ENCODE results near the gene NOS3. TPM values are rescaled to one million over a fixed set of nuclear protein-coding genes. Genes with fewer than 3 reads are reported as not detected.

NOS3 gene
- total and polyA plus RNA-seq, 9 donors, result 4.9 to 8.9 (median 6.9) TPM

GRCh38 chr7:151057989-151058780, 67.4 kb downstream of the NOS3 start:
- peaks cover 23% of the 10 kb centered on the region for H3K36me3 ChIP-seq (ENCODE audit: control insufficient read depth, insufficient read depth, low read length)
- no peaks in the 10 kb centered on the region for H3K9me3 ChIP-seq (replicated peaks; ENCODE audit: control insufficient read depth, low read depth, low read length)
- H3K27ac ChIP-seq (ENCODE audit: low read length), result peak overlapping the region; percentile 100
- H3K27me3 ChIP-seq (ENCODE audit: control insufficient read depth, insufficient read depth, low read length), result no peaks in the 10 kb centered on the region
- peaks cover 54% of the 10 kb centered on the region for H3K4me1 ChIP-seq (ENCODE audit: control insufficient read depth, insufficient read depth, low read length)
- under 1% methylated on average over 40 of the region's 46 CpGs for WGBS (ENCODE audit: insufficient coverage)
- peak overlapping the region; percentile 79 for H3K4me3 ChIP-seq (ENCODE audit: low read length)
- DNase-seq, result peak; percentile 100

DNA sequence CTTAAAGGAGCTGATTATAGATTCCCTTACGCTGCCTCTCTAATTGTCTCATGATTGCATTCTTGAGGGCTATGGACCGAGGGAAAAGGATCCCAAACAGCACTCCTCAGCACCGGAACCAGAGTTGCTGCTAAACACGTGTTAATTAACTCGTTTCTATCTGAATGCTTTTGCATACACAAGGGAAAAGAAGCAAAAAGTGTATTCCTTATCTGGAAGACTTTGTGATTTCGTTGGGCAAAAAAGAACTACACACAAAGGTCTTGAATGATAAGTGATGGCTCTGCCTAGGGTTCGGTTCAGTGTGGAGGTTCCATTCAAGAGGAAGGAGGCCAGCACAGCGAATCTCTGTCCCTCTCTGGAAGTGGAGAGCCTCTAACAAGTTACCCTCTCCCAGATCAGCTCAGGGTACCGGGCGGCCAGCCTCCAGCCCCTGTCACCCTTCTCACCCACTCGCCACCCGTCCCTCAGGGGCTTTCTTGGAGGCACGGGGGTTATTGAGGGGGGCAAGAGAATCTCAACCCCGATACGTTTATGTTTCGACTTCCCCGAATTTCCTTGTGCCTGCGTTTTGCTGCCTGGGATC, 68.1 kb downstream of the NOS3 start:
- Histone ChIP-seq H3K4me1 (ENCODE audit: control insufficient read depth, insufficient read depth, low read length) (peaks cover 57% of the 10 kb centered on the region), H3K27ac (ENCODE audit: low read length) (peak overlapping the region; percentile 100), H3K9me3 (replicated peaks; ENCODE audit: control insufficient read depth, low read depth, low read length) (no peaks in the 10 kb centered on the region), H3K4me3 (ENCODE audit: low read length) (peak overlapping the region; percentile 79), H3K36me3 (ENCODE audit: control insufficient read depth, insufficient read depth, low read length) (peaks cover 17% of the 10 kb centered on the region), H3K27me3 (ENCODE audit: control insufficient read depth, insufficient read depth, low read length) (no peaks in the 10 kb centered on the region)
- peak; percentile 52 for DNase-seq
- WGBS (ENCODE audit: insufficient coverage), result 7% methylated on average over 7 of the region's 18 CpGs

GRCh38 chr7:151059367-151060112, 68.7 kb downstream of the NOS3 start, which contains the start of gene SLC4A2:
SLC4A2 (plus strand) TSS chr7:151059589; CDS start chr7:151061988, 2,399 bp downstream.
- H3K36me3 ChIP-seq (ENCODE audit: control insufficient read depth, insufficient read depth, low read length), result peaks cover 17% of the 10 kb centered on the region
- no peaks in the 10 kb centered on the region for H3K27me3 ChIP-seq (ENCODE audit: control insufficient read depth, insufficient read depth, low read length)
- H3K9me3 ChIP-seq (replicated peaks; ENCODE audit: control insufficient read depth, low read depth, low read length), result no peaks in the 10 kb centered on the region
- peak within 1 kb of the TSS; percentile 100 for H3K27ac ChIP-seq (ENCODE audit: low read length)
- peaks cover 57% of the 10 kb centered on the region for H3K4me1 ChIP-seq (ENCODE audit: control insufficient read depth, insufficient read depth, low read length)
- under 1% methylated on average over 65 of the region's 75 CpGs for WGBS (ENCODE audit: insufficient coverage)
- DNase-seq, result peak; percentile 94
- H3K4me3 ChIP-seq (ENCODE audit: low read length), result peak within 1 kb of the TSS; percentile 84

- 1% methylated on average over 10 of the region's 17 CpGs for WGBS (ENCODE audit: insufficient coverage)
- Histone ChIP-seq H3K27me3 (ENCODE audit: control insufficient read depth, insufficient read depth, low read length) (no peaks in the 10 kb centered on the region), H3K36me3 (ENCODE audit: control insufficient read depth, insufficient read depth, low read length) (peaks cover 22% of the 10 kb centered on the region), H3K4me1 (ENCODE audit: control insufficient read depth, insufficient read depth, low read length) (peaks cover 57% of the 10 kb centered on the region), H3K4me3 (ENCODE audit: low read length) (peak overlapping the region; percentile 84), H3K27ac (ENCODE audit: low read length) (peak overlapping the region; percentile 75), H3K9me3 (replicated peaks; ENCODE audit: control insufficient read depth, low read depth, low read length) (no peaks in the 10 kb centered on the region)
- DNase-seq, result no peak
These were observed 69.2 kb downstream of the NOS3 start for GRCh38 chr7:151060113-151060415.

DNA sequence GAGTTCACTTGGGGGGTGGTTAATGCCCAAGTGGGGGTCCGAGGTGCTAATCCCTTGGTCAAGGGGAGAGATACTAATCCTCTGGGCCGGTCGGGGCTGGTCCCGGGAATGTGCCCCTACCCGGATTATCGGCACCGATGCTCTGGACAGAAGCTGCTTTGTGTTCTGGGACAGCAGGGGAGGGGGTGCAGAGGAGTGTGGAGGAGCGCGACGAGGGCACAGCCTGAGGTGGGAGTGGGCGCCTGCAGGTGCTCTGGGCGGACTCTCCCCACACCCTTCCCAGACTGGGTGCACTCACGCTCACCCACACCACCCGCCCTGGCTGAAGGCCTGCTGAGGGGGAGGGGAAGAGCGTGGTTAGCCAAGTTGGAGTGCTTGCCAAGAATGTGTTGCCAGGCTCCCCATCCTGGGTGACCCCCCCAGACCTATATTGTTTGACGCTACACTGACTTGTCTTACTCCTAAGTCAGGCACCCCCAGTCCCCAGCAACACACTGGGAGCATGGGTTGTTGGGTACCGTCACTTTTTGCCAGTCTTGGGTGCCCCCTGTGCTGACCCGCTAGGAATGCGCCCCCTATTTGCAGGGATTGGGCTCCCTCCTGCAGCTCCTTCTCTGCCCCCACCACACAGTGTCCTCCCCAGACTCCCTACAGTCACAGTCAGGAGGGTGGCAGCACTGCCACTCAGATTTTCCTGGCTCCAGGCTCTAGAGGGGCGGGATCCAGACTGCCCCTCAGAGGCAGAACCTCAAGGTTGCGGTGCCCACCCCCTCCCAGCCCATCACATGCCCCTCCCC, 69.8 kb downstream of the NOS3 start:
- H3K4me1 ChIP-seq (ENCODE audit: control insufficient read depth, insufficient read depth, low read length), result peaks cover 57% of the 10 kb centered on the region
- DNase-seq, result no peak
- H3K36me3 ChIP-seq (ENCODE audit: control insufficient read depth, insufficient read depth, low read length), result peaks cover 28% of the 10 kb centered on the region
- WGBS (ENCODE audit: insufficient coverage), result 41% methylated on average over 5 of the region's 21 CpGs
- H3K27me3 ChIP-seq (ENCODE audit: control insufficient read depth, insufficient read depth, low read length), result no peaks in the 10 kb centered on the region
- H3K4me3 ChIP-seq (ENCODE audit: low read length), result peak overlapping the region; percentile 84
- H3K9me3 ChIP-seq (replicated peaks; ENCODE audit: control insufficient read depth, low read depth, low read length), result no peaks in the 10 kb centered on the region
- H3K27ac ChIP-seq (ENCODE audit: low read length), result peak overlapping the region; percentile 75

DNA sequence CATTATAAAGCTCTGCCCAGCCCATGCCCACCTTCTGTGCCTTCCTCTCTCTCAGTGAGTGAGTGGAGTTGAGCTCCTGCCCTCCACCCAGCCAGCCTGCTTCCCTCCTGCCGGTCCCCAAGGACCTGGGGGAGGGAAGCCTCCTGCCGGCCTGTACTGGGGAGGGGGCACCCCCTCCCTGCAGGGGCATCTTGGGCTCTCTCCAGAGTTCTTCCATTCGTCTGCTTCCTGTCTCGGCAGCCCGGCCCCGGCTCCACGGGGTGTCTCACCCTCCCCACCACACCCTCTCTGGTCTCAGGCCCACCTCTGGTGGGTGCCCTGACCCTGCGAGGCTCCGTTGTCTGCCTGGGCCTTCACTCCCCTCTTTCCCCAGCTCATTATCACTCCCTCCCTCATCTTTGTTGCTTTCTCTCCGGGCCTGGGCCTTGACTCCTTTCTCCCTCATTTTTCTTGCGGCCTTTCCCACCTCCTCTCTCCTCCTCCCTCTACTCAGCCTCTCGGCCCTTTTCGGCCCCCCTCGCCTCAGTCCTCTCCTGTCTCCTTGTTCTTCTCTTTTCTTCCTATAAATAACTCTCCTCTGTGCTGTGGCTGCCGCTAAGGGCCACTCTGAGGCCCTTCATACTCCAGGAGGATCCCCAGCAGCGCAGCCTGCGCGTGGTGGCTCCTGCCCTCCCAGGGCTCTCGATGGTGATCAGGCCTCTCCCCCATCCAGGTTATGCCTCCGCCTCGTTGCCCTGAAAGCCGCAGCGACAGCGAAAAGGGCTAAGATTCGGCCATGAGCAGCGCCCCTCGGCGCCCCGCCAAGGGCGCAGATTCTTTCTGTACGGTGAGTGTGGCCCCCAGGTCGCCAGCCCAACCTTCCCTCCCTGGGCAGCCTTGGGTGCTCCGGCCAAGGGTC, 70.6 kb downstream of the NOS3 start:
- H3K27ac ChIP-seq (ENCODE audit: low read length), result no peak overlapping the region
- no peak overlapping the region for H3K4me3 ChIP-seq (ENCODE audit: low read length)
- WGBS (ENCODE audit: insufficient coverage), result 40% methylated on average over 26 of the region's 33 CpGs
- no peak for DNase-seq
- H3K4me1 ChIP-seq (ENCODE audit: control insufficient read depth, insufficient read depth, low read length), result peaks cover 55% of the 10 kb centered on the region
- no peaks in the 10 kb centered on the region for H3K27me3 ChIP-seq (ENCODE audit: control insufficient read depth, insufficient read depth, low read length)
- no peaks in the 10 kb centered on the region for H3K9me3 ChIP-seq (replicated peaks; ENCODE audit: control insufficient read depth, low read depth, low read length)
- peaks cover 34% of the 10 kb centered on the region for H3K36me3 ChIP-seq (ENCODE audit: control insufficient read depth, insufficient read depth, low read length)

GRCh38 chr7:151062111-151062398, 71.2 kb downstream of the NOS3 start:
- Histone ChIP-seq H3K4me3 (ENCODE audit: low read length) (no peak overlapping the region), H3K27me3 (ENCODE audit: control insufficient read depth, insufficient read depth, low read length) (no peaks in the 10 kb centered on the region), H3K9me3 (replicated peaks; ENCODE audit: control insufficient read depth, low read depth, low read length) (no peaks in the 10 kb centered on the region), H3K27ac (ENCODE audit: low read length) (no peak overlapping the region), H3K36me3 (ENCODE audit: control insufficient read depth, insufficient read depth, low read length) (peaks cover 39% of the 10 kb centered on the region), H3K4me1 (ENCODE audit: control insufficient read depth, insufficient read depth, low read length) (peaks cover 49% of the 10 kb centered on the region)
- no peak for DNase-seq
- WGBS (ENCODE audit: insufficient coverage), result 67% methylated on average over 7 of the region's 11 CpGs

DNA sequence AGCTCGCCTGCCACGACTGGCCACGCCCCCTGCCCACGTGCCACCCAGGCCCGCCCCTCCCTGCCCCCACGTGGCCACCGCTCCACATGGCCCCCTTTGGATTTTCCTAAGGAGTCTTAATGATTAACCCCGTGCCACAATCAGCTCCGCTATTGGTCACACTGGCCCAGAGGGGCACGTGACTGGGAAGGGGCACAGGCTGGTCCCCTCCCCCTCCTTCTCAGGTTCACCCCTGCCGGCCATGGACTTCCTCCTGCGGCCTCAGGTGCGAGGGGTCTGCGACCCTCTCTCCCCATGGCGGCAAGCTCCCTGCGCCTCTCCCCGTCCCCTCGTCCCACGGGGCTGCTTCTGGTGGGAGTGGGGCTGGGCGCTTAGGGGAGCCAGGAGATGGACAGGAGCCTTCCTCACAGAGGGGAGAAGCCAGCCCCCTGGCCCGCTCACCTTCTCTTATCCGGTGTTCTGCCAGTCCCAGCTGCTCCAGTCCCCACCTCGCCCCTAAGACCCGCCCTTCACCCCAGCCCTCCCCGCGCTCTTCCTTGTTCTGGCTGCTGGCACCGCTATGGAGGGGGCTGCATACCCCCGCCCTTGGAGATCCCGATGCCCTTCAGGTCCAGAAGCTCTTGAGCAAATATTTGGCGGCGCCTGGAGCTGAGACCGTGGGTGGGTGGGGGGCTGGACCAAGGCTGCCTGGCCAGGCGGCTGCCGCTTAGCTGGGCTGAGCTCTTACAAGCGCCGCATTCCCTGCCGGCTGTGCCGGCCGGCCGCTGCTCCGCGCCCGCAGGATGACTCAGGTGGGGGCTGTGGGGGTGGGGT, 71.8 kb downstream of the NOS3 start:
- no peak for DNase-seq
- no peaks in the 10 kb centered on the region for H3K9me3 ChIP-seq (replicated peaks; ENCODE audit: control insufficient read depth, low read depth, low read length)
- 22% methylated on average over 18 of the region's 43 CpGs for WGBS (ENCODE audit: insufficient coverage)
- H3K4me3 ChIP-seq (ENCODE audit: low read length), result no peak overlapping the region
- peaks cover 43% of the 10 kb centered on the region for H3K36me3 ChIP-seq (ENCODE audit: control insufficient read depth, insufficient read depth, low read length)
- H3K27me3 ChIP-seq (ENCODE audit: control insufficient read depth, insufficient read depth, low read length), result no peaks in the 10 kb centered on the region
- peak overlapping the region; percentile 45 for H3K27ac ChIP-seq (ENCODE audit: low read length)
- H3K4me1 ChIP-seq (ENCODE audit: control insufficient read depth, insufficient read depth, low read length), result peaks cover 44% of the 10 kb centered on the region

GRCh38 chr7:151063212-151063561, 72.4 kb downstream of the NOS3 start:
- peak; percentile 67 for DNase-seq
- H3K4me3 ChIP-seq (ENCODE audit: low read length), result no peak overlapping the region
- peak overlapping the region; percentile 21 for H3K27ac ChIP-seq (ENCODE audit: low read length)
- 20% methylated on average over 6 of the region's 11 CpGs for WGBS (ENCODE audit: insufficient coverage)
- no peaks in the 10 kb centered on the region for H3K27me3 ChIP-seq (ENCODE audit: control insufficient read depth, insufficient read depth, low read length)
- H3K9me3 ChIP-seq (replicated peaks; ENCODE audit: control insufficient read depth, low read depth, low read length), result no peaks in the 10 kb centered on the region
- peaks cover 44% of the 10 kb centered on the region for H3K4me1 ChIP-seq (ENCODE audit: control insufficient read depth, insufficient read depth, low read length)
- peaks cover 49% of the 10 kb centered on the region for H3K36me3 ChIP-seq (ENCODE audit: control insufficient read depth, insufficient read depth, low read length)
